ENCODE measurements around the gene F2RL1. TPM values are rescaled to one million over a fixed set of nuclear protein-coding genes. Genes with fewer than 3 reads are reported as not detected.
A peak's percentile ranks its signal among the peaks of the same experiment; 100 is the strongest.

F2RL1 gene
- total and polyA plus RNA-seq, 2 of the 13 experiments (the other 11 are each of a cell fraction or from before 2014, with no cell fraction given): 9.9 to 23.0 TPM

- TF ChIP-seq ZNF318 (CRISPR knock-in tag; IDR thresholded peaks at IDR 0.05) (no peak), ZNF124 (CRISPR knock-in tag; IDR thresholded peaks at IDR 0.05) (no peak), TBX3 (IDR thresholded peaks at IDR 0.05; ENCODE audit: borderline replicate concordance) (no peak; the same call in 1 of the 2 replicates), NR2F6 (IDR thresholded peaks at IDR 0.05) (no peak), NR2F6 (CRISPR knock-in tag; IDR thresholded peaks at IDR 0.05) (0 out of 2 replicates have a peak, but pooled peaks have one; percentile 5), NCOA5 (CRISPR knock-in tag; IDR thresholded peaks at IDR 0.05) (no peak), ZNF607 (CRISPR knock-in tag; IDR thresholded peaks at IDR 0.05; ENCODE audit: borderline replicate concordance) (no peak), ZNF605 (CRISPR knock-in tag; IDR thresholded peaks at IDR 0.05) (0 out of 2 replicates have a peak, but pooled peaks have one; percentile 7), HOXA9 (CRISPR knock-in tag; IDR thresholded peaks at IDR 0.05; ENCODE audit: borderline replicate concordance) (no peak), CSRNP1 (CRISPR knock-in tag; IDR thresholded peaks at IDR 0.05) (0 out of 2 replicates have a peak, but pooled peaks have one; percentile 33), ZNF513 (CRISPR knock-in tag; conservative IDR thresholded peaks at IDR 0.05) (no peak), RXRA (CRISPR knock-in tag; IDR thresholded peaks at IDR 0.05) (peak; percentile 12; the same call in 1 of the 2 replicates), PBX2 (CRISPR knock-in tag; IDR thresholded peaks at IDR 0.05) (no peak), NCOR1 (IDR thresholded peaks at IDR 0.05; ENCODE audit: borderline replicate concordance, low read length) (no peak), DPF2 (CRISPR knock-in tag; IDR thresholded peaks at IDR 0.05; ENCODE audit: borderline replicate concordance, low read depth) (no peak)
Measured at GRCh38 chr5:76818844-76819831, at the start of gene F2RL1 (continued).

Data from HepG2 (cell line).